HL-60 (cell line): Measurements from ENCODE around the gene TIGAR.

Experiments used
- CTCF ChIP-seq: IDR thresholded peaks from one replicate; pipeline ENCODE4 v1.5.1; 2011; ENCODE audit warnings: low read length, control low read depth, inconsistent platforms; ENCODE audit not compliant: insufficient read depth
- POLR2AphosphoS5 ChIP-seq: IDR thresholded peaks from 2 replicates; pipeline ENCODE4 v1.6.1; 2012; ENCODE audit warnings: low read depth
- REST ChIP-seq: IDR thresholded peaks from 2 replicates; pipeline ENCODE4 v1.6.1; 2012; ENCODE audit warnings: low read depth; ENCODE audit not compliant: insufficient replicate concordance
- SPI1 ChIP-seq: IDR thresholded peaks from 2 replicates; pipeline ENCODE4 v1.6.1; 2012; ENCODE audit warnings: low read depth, mild to moderate bottlenecking, borderline replicate concordance

- no peak for TF ChIP-seq CTCF
- no peak for TF ChIP-seq SPI1
- no peak for TF ChIP-seq POLR2AphosphoS5
- TF ChIP-seq REST: no peak
Observed at GRCh38 chr12:4392223-4392742, 71.3 kb downstream of the TIGAR start.
